Liver (tissue), 3 donors: ENCODE measurements around the gene SREBF1.

Experiments used
- CTCF ChIP-seq: fragments of 150-350 bp; IDR thresholded peaks from 2 replicates; pipeline ENCODE4 v1.5.1; 2017; ENCODE audit warnings: improper control_type of control experiment, low read depth, low read length; ENCODE audit not compliant: missing input control
- EGR1 ChIP-seq, 2 donors: IDR thresholded peaks; 2 replicates each; pipeline ENCODE4 v1.6.1; 2016 to 2018; ENCODE audit warnings: antibody characterized with exemption in 2 of 2, low read depth in 2 of 2
- NR2F2 ChIP-seq: IDR thresholded peaks from 2 replicates; pipeline ENCODE4 v1.6.1; 2016; ENCODE audit warnings: antibody characterized with exemption
- RXRA ChIP-seq, 2 donors: IDR thresholded peaks; 2 replicates each; pipeline ENCODE4 v1.6.1; 2017 to 2018; ENCODE audit warnings: antibody characterized with exemption in 2 of 2, mild to moderate bottlenecking in 1 of 2
- YY1 ChIP-seq: IDR thresholded peaks from 2 replicates; pipeline ENCODE4 v1.6.1; 2016; ENCODE audit warnings: antibody characterized with exemption, mild to moderate bottlenecking
- donor health status: healthy.
- donor health status: healthy.

GRCh38 chr17:17826342-17826713 lies 10.5 kb downstream of the SREBF1 start:
- TF ChIP-seq CTCF (no peak), YY1 (no peak), RXRA (IDR thresholded peaks at IDR 0.05) (no peak), NR2F2 (no peak), EGR1 (IDR thresholded peaks at IDR 0.05; ENCODE audit: low read depth in 2 of 2) (no peak)
